DND-41 (cell line): ENCODE results near the gene YIPF3.
"Not testable (repeated sequence)": the region's sequence is repeated elsewhere in the genome, so short reads cannot be mapped to it uniquely, and the experiment has no call there.

Experiments used
- ATAC-seq: fragments of 200-7000 bp; cut with Tn5 transposase; 3 replicates; pipeline ENCODE4 v1.9.1; 2021; ENCODE audit warnings: low read depth; ENCODE audit not compliant: insufficient read depth
- DNase-seq: peaks from one replicate; pipeline ENCODE4 v3.0.0-alpha.2; 2020
- H2AFZ ChIP-seq: 2 replicates; pipeline ENCODE4 v1.6.0; 2012; ENCODE audit warnings: low read depth, low read length
- H3K27ac ChIP-seq: 2 replicates; pipeline ENCODE4 v1.5.1; 2012; ENCODE audit warnings: low read length, inconsistent platforms
- H3K27me3 ChIP-seq: fragments of 200-600 bp; sonication (generic); 2 replicates; pipeline ENCODE4 v1.6.0; 2012; ENCODE audit warnings: low read length, mild to moderate bottlenecking, inconsistent platforms; ENCODE audit not compliant: insufficient read depth, poor library complexity
- H3K36me3 ChIP-seq: 2 replicates; pipeline ENCODE4 v1.5.1; 2012; ENCODE audit warnings: low read length, inconsistent platforms; ENCODE audit not compliant: insufficient read depth
- H3K4me1 ChIP-seq: 2 replicates; pipeline ENCODE4 v1.5.1; 2012; ENCODE audit warnings: mild to moderate bottlenecking, low read length; ENCODE audit not compliant: insufficient read depth
- H3K4me2 ChIP-seq: 2 replicates; pipeline ENCODE4 v1.6.0; 2012; ENCODE audit warnings: mild to moderate bottlenecking, moderate library complexity, low read length, inconsistent platforms; ENCODE audit not compliant: insufficient read depth
- H3K4me3 ChIP-seq, 2 experiments: fragments of 200-600 bp in 1 of 2; shearing (Covaris generic) in 1 of 2; 2 replicates each; pipeline ENCODE4 v1.5.1; 2012 to 2016; ENCODE audit warnings: inconsistent platforms in 2 of 2, low read length in 2 of 2, mild to moderate bottlenecking in 2 of 2, low read depth in 1 of 2, moderate library complexity in 1 of 2
- H3K79me2 ChIP-seq: 2 replicates; pipeline ENCODE4 v1.6.0; 2012; ENCODE audit warnings: low read length, inconsistent platforms; ENCODE audit not compliant: insufficient read depth
- H3K9ac ChIP-seq: 2 replicates; pipeline ENCODE4 v1.6.0; 2012; ENCODE audit warnings: low read depth, mild to moderate bottlenecking, inconsistent platforms, low read length, moderate library complexity
- H3K9me3 ChIP-seq: 2 replicates; pipeline ENCODE4 v1.5.1; 2012; ENCODE audit warnings: low read length, moderate library complexity, mild to moderate bottlenecking, inconsistent platforms; ENCODE audit not compliant: insufficient read depth, severe bottlenecking
- H4K20me1 ChIP-seq: 2 replicates; pipeline ENCODE4 v1.6.0; 2012; ENCODE audit warnings: low read length; ENCODE audit not compliant: insufficient read depth
- CTCF ChIP-seq: IDR thresholded peaks from 2 replicates; pipeline ENCODE4 v1.5.1; 2012; ENCODE audit warnings: borderline replicate concordance, low read length, moderate library complexity, mild to moderate bottlenecking; ENCODE audit not compliant: poor library complexity, severe bottlenecking; ENCODE audit errors: extremely low read depth
- EZH2 ChIP-seq: IDR thresholded peaks from 3 replicates; pipeline ENCODE4 v1.6.1; 2012; ENCODE audit warnings: borderline replicate concordance, low read depth, mild to moderate bottlenecking, moderate library complexity, low read length, inconsistent platforms; ENCODE audit not compliant: severe bottlenecking

Gene YIPF3

GRCh38 chr6:43544461-43544860, 27.7 kb upstream of the YIPF3 start:
- TF ChIP-seq CTCF (no peak), EZH2 (no peak)
- ATAC-seq (no peak), DNase-seq (no peak)
- H3K79me2 ChIP-seq = 0 out of 2 replicates have a peak, but pooled peaks cover 3% of the 10 kb centered on the region
- no peak overlapping the region for H3K27ac ChIP-seq
- H3K4me1 ChIP-seq = no peaks in the 10 kb centered on the region
- H3K4me2 ChIP-seq = no peak overlapping the region
- no peak overlapping the region for H3K9ac ChIP-seq
- no peaks in the 10 kb centered on the region for H3K9me3 ChIP-seq
- H3K4me3 ChIP-seq = no peak overlapping the region
- peaks cover 94% of the 10 kb centered on the region for H3K36me3 ChIP-seq
- H4K20me1 ChIP-seq = no peaks in the 10 kb centered on the region
- H2AFZ ChIP-seq = no peak overlapping the region
- H3K27me3 ChIP-seq = no peaks in the 10 kb centered on the region

GRCh38 chr6:43541774-43542471, 25.2 kb upstream of the YIPF3 start:
- H3K27me3 ChIP-seq = no peaks in the 10 kb centered on the region
- ATAC-seq (no peak), DNase-seq (no peak)
- H3K4me2 ChIP-seq = no peak overlapping the region
- no peak overlapping the region for H3K27ac ChIP-seq
- TF ChIP-seq CTCF = no peak
- TF ChIP-seq EZH2 = no peak
- no peaks in the 10 kb centered on the region for H3K9me3 ChIP-seq
- H3K79me2 ChIP-seq = 0 out of 2 replicates have a peak, but pooled peaks cover 3% of the 10 kb centered on the region
- no peaks in the 10 kb centered on the region for H4K20me1 ChIP-seq
- H3K4me1 ChIP-seq = no peaks in the 10 kb centered on the region
- H3K9ac ChIP-seq = no peak overlapping the region
- peaks cover 92% of the 10 kb centered on the region for H3K36me3 ChIP-seq
- H2AFZ ChIP-seq = no peak overlapping the region
- H3K4me3 ChIP-seq = no peak overlapping the region

- TF ChIP-seq EZH2 = no peak
- ATAC-seq (no peak), DNase-seq (no peak)
- Histone ChIP-seq H3K4me1 (no peaks in the 10 kb centered on the region), H3K4me2 (no peak overlapping the region), H3K79me2 (0 out of 2 replicates have a peak, but pooled peaks cover 3% of the 10 kb centered on the region), H3K9ac (no peak overlapping the region), H2AFZ (no peak overlapping the region), H3K27me3 (no peaks in the 10 kb centered on the region), H3K4me3 (no peak overlapping the region), H3K27ac (no peak overlapping the region), H3K9me3 (no peaks in the 10 kb centered on the region), H3K36me3 (peaks cover 86% of the 10 kb centered on the region), H4K20me1 (no peaks in the 10 kb centered on the region)
These were observed 23.8 kb upstream of the YIPF3 start for GRCh38 chr6:43540507-43540906.

GRCh38 chr6:43539409-43539808, 22.7 kb upstream of the YIPF3 start:
- H3K4me3 ChIP-seq, H3K9ac ChIP-seq, DNase-seq, H3K9me3 ChIP-seq, H4K20me1 ChIP-seq, ATAC-seq, H3K4me2 ChIP-seq, H3K79me2 ChIP-seq, H3K27ac ChIP-seq, H3K27me3 ChIP-seq, H3K4me1 ChIP-seq, H2AFZ ChIP-seq: not testable (repeated sequence)
- peaks cover 81% of the 10 kb centered on the region for H3K36me3 ChIP-seq

GRCh38 chr6:43538986-43539385, 22.3 kb upstream of the YIPF3 start:
- not testable (repeated sequence) for H3K4me3 ChIP-seq, DNase-seq, H3K9ac ChIP-seq, ATAC-seq, H3K4me2 ChIP-seq, H2AFZ ChIP-seq, H3K27me3 ChIP-seq, H4K20me1 ChIP-seq, H3K9me3 ChIP-seq, H3K4me1 ChIP-seq, H3K79me2 ChIP-seq, H3K27ac ChIP-seq
- H3K36me3 ChIP-seq = peaks cover 81% of the 10 kb centered on the region
